RWPE2 (cell line): Measurements from ENCODE around the gene HOXD11.

Source experiments
- ATAC-seq: fragments of 200-7000 bp; cut with Tn5 transposase; 3 replicates; pipeline ENCODE4 v1.9.1; 2021; ENCODE audit warnings: low read depth
- DNase-seq: peaks from one replicate; pipeline ENCODE4 v3.0.0-alpha.2; 2020; ENCODE audit warnings: low spot score
- H3K27ac ChIP-seq: fragments of 450-650 bp; 2 replicates; pipeline ENCODE4 v1.5.1; 2017; ENCODE audit warnings: mild to moderate bottlenecking; ENCODE audit not compliant: poor library complexity, severe bottlenecking
- H3K27me3 ChIP-seq: fragments of 250-450 bp; sonication (Bioruptor Pico); 2 replicates; pipeline ENCODE4 v1.5.1; 2021; ENCODE audit warnings: mild to moderate bottlenecking, moderate library complexity; ENCODE audit not compliant: insufficient read depth, poor library complexity, severe bottlenecking
- H3K36me3 ChIP-seq: fragments of 250-450 bp; sonication (Bioruptor Pico); 2 replicates; pipeline ENCODE4 v1.5.1; 2020; ENCODE audit warnings: low read depth, mild to moderate bottlenecking, moderate library complexity
- H3K4me1 ChIP-seq: fragments of 250-450 bp; sonication (Bioruptor Pico); 2 replicates; pipeline ENCODE4 v1.5.1; 2021; ENCODE audit warnings: mild to moderate bottlenecking, moderate library complexity; ENCODE audit not compliant: insufficient read depth, poor library complexity, severe bottlenecking
- H3K4me3 ChIP-seq: fragments of 250-450 bp; sonication (Bioruptor Pico); 2 replicates; pipeline ENCODE4 v1.5.1; 2021; ENCODE audit warnings: mild to moderate bottlenecking, moderate library complexity; ENCODE audit not compliant: severe bottlenecking
- H3K9me3 ChIP-seq: fragments of 250-450 bp; sonication (Bioruptor Pico); 2 replicates; pipeline ENCODE4 v1.5.1; 2021; ENCODE audit warnings: mild to moderate bottlenecking, moderate library complexity; ENCODE audit not compliant: severe bottlenecking
- TF ChIP-seq, protein P1 (sequence below): fragments of 450-650 bp; IDR thresholded peaks from one replicate; pipeline ENCODE4 v1.5.1; 2017; ENCODE audit warnings: mild to moderate bottlenecking, moderate library complexity; ENCODE audit not compliant: poor library complexity, severe bottlenecking

The HOXD11 gene

DNA sequence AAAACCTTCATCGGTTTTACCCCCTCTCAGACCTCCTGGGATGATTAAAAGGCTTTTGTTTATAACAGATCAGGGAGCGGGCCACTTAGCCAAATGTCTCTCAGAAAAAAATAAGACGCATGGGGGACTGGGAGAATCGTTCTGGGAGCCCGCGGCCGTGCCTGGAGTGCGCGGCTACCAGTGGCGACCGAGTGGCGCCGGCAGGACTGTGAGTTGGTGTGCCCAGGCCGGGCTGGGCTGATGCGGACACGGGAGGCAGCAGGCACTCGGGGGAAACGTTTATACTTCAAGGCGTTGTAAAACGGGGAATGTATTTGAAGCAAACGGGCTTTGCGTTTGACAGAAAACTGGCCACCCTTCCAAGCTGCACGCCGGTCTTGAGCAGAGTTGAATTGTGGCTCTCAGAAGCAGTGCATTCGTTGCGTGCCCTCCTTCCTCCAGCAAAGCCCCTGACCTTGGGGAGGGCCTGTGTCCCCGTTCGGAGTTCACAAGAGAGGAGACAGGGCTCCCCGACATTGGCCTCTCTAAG lies 4.8 kb downstream of the HOXD11 start:
- Histone ChIP-seq H3K27me3 (no peaks in the 10 kb centered on the region), H3K9me3 (no peaks in the 10 kb centered on the region), H3K27ac (no peak overlapping the region), H3K4me3 (no peak overlapping the region), H3K4me1 (peaks cover 6% of the 10 kb centered on the region), H3K36me3 (peaks cover 36% of the 10 kb centered on the region)
- DNase-seq: no peak
- TF ChIP-seq, protein P1, sequence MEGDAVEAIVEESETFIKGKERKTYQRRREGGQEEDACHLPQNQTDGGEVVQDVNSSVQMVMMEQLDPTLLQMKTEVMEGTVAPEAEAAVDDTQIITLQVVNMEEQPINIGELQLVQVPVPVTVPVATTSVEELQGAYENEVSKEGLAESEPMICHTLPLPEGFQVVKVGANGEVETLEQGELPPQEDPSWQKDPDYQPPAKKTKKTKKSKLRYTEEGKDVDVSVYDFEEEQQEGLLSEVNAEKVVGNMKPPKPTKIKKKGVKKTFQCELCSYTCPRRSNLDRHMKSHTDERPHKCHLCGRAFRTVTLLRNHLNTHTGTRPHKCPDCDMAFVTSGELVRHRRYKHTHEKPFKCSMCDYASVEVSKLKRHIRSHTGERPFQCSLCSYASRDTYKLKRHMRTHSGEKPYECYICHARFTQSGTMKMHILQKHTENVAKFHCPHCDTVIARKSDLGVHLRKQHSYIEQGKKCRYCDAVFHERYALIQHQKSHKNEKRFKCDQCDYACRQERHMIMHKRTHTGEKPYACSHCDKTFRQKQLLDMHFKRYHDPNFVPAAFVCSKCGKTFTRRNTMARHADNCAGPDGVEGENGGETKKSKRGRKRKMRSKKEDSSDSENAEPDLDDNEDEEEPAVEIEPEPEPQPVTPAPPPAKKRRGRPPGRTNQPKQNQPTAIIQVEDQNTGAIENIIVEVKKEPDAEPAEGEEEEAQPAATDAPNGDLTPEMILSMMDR: no peak
- ATAC-seq: no peak

DNA sequence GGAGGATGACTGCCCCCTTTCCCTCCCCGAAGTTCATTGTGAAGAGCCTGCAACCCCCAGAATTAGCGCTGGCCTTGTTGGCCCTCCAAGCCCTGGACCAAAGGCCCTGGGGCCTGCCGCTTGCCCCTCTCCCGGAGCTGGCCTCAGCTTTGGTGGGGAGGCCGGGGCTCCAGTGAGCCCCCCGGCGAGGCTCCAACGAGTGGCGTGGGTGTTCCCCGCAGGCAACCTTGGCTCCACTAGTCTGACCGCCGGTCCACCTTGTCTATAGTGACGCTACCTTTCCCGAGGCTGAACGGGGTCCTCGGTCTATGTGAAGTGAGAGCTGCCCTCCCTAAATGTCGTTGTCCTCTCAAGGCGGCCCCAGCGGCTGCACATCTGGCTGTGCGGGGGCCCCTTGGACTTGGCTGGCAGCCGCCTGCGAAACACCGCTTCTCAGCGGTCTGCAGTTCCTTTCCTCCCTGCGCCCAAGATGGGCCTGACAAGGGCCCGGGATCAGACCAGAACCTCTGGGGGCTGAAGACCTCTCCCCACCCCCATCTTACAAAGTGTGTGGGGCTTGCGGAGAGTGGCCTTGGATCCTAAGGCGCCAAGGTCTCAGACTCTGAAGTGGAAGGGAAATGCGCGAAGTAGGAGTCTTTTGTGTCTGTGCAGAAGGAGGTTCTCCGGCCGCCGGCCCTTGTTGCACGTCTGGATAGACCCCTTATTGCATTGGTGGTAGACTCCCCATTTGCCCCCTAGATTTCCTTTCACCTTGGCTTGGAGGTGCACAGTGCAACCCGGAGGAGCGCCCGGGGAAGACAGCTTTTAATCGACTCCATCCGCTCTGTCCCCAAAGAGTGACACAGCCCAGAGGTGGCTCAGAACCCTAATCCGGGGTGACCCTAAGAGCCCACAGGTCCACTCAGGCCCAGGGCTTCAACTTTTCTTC lies 5.6 kb downstream of the HOXD11 start:
- ATAC-seq (no peak), DNase-seq (no peak)
- H3K9me3 ChIP-seq: no peaks in the 10 kb centered on the region
- peaks cover 43% of the 10 kb centered on the region for H3K36me3 ChIP-seq
- H3K27me3 ChIP-seq: no peaks in the 10 kb centered on the region
- H3K4me3 ChIP-seq: no peak overlapping the region
- H3K4me1 ChIP-seq: peaks cover 6% of the 10 kb centered on the region
- H3K27ac ChIP-seq: peak overlapping the region; percentile 22
- TF ChIP-seq, protein P1: no peak

DNA sequence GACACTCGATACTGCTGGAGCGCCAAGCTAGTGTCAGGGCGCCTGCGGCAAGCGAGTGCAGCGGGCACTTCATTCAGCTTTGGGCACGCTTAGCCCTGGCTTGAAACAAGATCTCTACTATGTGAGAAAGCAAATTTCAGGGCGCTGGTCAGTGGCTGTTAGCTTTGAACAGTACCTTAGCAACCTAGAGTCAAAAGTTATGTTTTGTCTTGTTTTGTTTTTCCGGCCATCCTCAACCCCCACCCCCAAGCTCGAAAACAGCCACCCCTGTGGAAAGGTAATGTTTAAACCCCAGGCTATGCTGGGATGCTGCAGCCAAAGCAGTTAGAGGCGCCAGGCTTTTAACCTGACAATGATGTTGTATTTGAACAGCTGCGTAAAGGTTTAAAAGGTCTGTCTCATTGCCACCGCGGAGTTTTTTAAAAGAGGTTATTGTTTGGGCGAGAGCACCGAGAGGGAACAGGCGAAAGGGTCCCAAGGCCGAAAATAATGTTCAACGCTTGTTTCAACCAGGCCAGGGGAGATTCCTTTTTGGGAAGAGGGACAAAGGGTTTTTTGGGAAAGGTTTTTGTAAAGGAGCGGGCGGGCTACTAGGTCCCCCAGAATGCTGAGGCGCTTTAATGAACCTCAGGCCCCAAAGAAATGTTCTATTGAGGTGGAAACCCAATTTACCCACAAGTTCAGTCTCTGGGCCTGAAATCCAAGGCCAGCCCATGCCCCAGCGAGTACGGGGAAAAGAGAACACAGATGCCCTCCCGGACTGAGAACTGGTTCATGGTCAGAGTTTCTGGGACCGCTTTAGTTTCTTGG lies 7.2 kb downstream of the HOXD11 start:
- H3K27me3 ChIP-seq: no peaks in the 10 kb centered on the region
- H3K27ac ChIP-seq: peak overlapping the region; percentile 22
- H3K4me3 ChIP-seq: no peak overlapping the region
- ATAC-seq (peak; percentile 30; the same call in 2 of the 3 replicates), DNase-seq (no peak)
- TF ChIP-seq, protein P1: no peak
- H3K36me3 ChIP-seq: peaks cover 52% of the 10 kb centered on the region
- no peaks in the 10 kb centered on the region for H3K9me3 ChIP-seq
- H3K4me1 ChIP-seq: peaks cover 6% of the 10 kb centered on the region

DNA sequence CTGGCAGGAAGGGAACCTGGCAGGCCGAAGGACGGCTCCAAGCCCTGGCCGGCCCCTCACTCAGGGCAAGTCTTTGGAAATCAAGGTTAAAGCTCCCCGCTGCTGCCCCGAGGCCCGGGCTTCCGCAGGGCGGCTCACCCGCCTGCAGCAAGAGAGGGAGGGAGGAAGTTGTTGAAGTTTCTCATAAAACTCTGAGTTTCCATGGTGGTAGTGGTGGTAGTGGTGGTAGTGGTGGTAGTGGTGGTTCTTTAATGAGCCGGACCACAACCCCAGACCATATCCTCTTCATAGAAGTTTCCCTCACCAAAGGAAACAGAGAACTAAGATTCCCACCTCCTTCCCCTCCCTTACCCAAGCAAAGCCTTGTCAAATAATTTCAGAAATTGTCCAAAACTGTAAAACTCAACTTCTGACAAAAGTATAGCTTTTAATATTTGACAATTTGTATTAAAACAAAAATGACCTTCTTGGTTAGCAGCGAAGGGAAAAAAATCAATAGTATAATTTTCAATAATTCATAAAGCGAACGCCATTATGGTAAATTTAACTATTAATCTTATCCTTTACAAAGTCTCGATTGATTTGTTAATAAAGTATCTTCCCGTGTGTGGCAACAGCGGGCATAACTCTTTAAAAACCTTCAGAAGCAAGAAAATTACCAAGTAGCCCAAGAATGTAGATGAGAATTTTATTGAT lies 8.0 kb downstream of the HOXD11 start:
- no peaks in the 10 kb centered on the region for H3K27me3 ChIP-seq
- H3K36me3 ChIP-seq: peaks cover 47% of the 10 kb centered on the region
- DNase-seq (no peak), ATAC-seq (no peak)
- no peak overlapping the region for H3K4me3 ChIP-seq
- H3K27ac ChIP-seq: peak overlapping the region; percentile 22
- H3K9me3 ChIP-seq: no peaks in the 10 kb centered on the region
- TF ChIP-seq, protein P1: no peak
- H3K4me1 ChIP-seq: peaks cover 6% of the 10 kb centered on the region
